Measurements from ENCODE around the gene LRRTM4.
"Not testable (repeated sequence)": the region's sequence is repeated elsewhere in the genome, so short reads cannot be mapped to it uniquely, and the experiment has no call there.

Gene LRRTM4

GRCh38 chr2:77128479-77128878 is 393.7 kb downstream of the LRRTM4 start:
- not testable (repeated sequence) for H3K27ac ChIP-seq (ENCODE audit: low read length); H3K9me3 ChIP-seq (ENCODE audit: control insufficient read depth in 2 of 2, low read length in 2 of 2); H3K27me3 ChIP-seq (ENCODE audit: control insufficient read depth in 1 of 2, insufficient read depth in 2 of 2, low read length in 2 of 2); H3K4me1 ChIP-seq (ENCODE audit: control insufficient read depth, insufficient read depth, low read length); H3K9ac ChIP-seq (ENCODE audit: low read length in 2 of 2); H3K4me3 ChIP-seq (ENCODE audit: low read length in 2 of 2); H3K36me3 ChIP-seq (ENCODE audit: control insufficient read depth in 2 of 2, insufficient read depth in 2 of 2, low read length in 2 of 2)

GRCh38 chr2:77127345-77127744 is 394.8 kb downstream of the LRRTM4 start:
- no peak overlapping the region for H3K27ac ChIP-seq (ENCODE audit: low read length)
- H3K9ac ChIP-seq (ENCODE audit: low read length in 2 of 2): no peak overlapping the region
- H3K27me3 ChIP-seq (ENCODE audit: control insufficient read depth in 1 of 2, insufficient read depth in 2 of 2, low read length in 2 of 2): no peaks in the 10 kb centered on the region
- no peaks in the 10 kb centered on the region for H3K9me3 ChIP-seq (ENCODE audit: control insufficient read depth in 2 of 2, low read length in 2 of 2)
- H3K4me3 ChIP-seq (ENCODE audit: low read length in 2 of 2): no peak overlapping the region
- no peaks in the 10 kb centered on the region for H3K36me3 ChIP-seq (ENCODE audit: control insufficient read depth in 2 of 2, insufficient read depth in 2 of 2, low read length in 2 of 2)
- H3K4me1 ChIP-seq (ENCODE audit: control insufficient read depth, insufficient read depth, low read length): no peaks in the 10 kb centered on the region

GRCh38 chr2:77121518-77121917 is 400.7 kb downstream of the LRRTM4 start:
- Histone ChIP-seq H3K9me3 (ENCODE audit: control insufficient read depth in 2 of 2, low read length in 2 of 2) (no peaks in the 10 kb centered on the region), H3K4me3 (ENCODE audit: low read length in 2 of 2) (no peak overlapping the region), H3K27me3 (ENCODE audit: control insufficient read depth in 1 of 2, insufficient read depth in 2 of 2, low read length in 2 of 2) (no peaks in the 10 kb centered on the region), H3K4me1 (ENCODE audit: control insufficient read depth, insufficient read depth, low read length) (no peaks in the 10 kb centered on the region), H3K36me3 (ENCODE audit: control insufficient read depth in 2 of 2, insufficient read depth in 2 of 2, low read length in 2 of 2) (no peaks in the 10 kb centered on the region), H3K27ac (ENCODE audit: low read length) (no peak overlapping the region), H3K9ac (ENCODE audit: low read length in 2 of 2) (no peak overlapping the region)

- H3K27me3 ChIP-seq (ENCODE audit: control insufficient read depth in 1 of 2, insufficient read depth in 2 of 2, low read length in 2 of 2): no peaks in the 10 kb centered on the region
- no peaks in the 10 kb centered on the region for H3K9me3 ChIP-seq (ENCODE audit: control insufficient read depth in 2 of 2, low read length in 2 of 2)
- no peaks in the 10 kb centered on the region for H3K36me3 ChIP-seq (ENCODE audit: control insufficient read depth in 2 of 2, insufficient read depth in 2 of 2, low read length in 2 of 2)
- no peaks in the 10 kb centered on the region for H3K4me1 ChIP-seq (ENCODE audit: control insufficient read depth, insufficient read depth, low read length)
- no peak overlapping the region for H3K4me3 ChIP-seq (ENCODE audit: low read length in 2 of 2)
- no peak overlapping the region for H3K27ac ChIP-seq (ENCODE audit: low read length)
- no peak overlapping the region for H3K9ac ChIP-seq (ENCODE audit: low read length in 2 of 2)
Measured at GRCh38 chr2:77119333-77119732, 402.8 kb downstream of the LRRTM4 start.

GRCh38 chr2:77108915-77109314 is 413.3 kb downstream of the LRRTM4 start:
- Histone ChIP-seq H3K27ac (ENCODE audit: low read length) (no peak overlapping the region), H3K4me1 (ENCODE audit: control insufficient read depth, insufficient read depth, low read length) (no peaks in the 10 kb centered on the region), H3K27me3 (ENCODE audit: control insufficient read depth in 1 of 2, insufficient read depth in 2 of 2, low read length in 2 of 2) (no peaks in the 10 kb centered on the region), H3K9ac (ENCODE audit: low read length in 2 of 2) (no peak overlapping the region), H3K4me3 (ENCODE audit: low read length in 2 of 2) (no peak overlapping the region), H3K9me3 (ENCODE audit: control insufficient read depth in 2 of 2, low read length in 2 of 2) (no peaks in the 10 kb centered on the region), H3K36me3 (ENCODE audit: control insufficient read depth in 2 of 2, insufficient read depth in 2 of 2, low read length in 2 of 2) (no peaks in the 10 kb centered on the region)

- H3K9me3 ChIP-seq (ENCODE audit: control insufficient read depth in 2 of 2, low read length in 2 of 2): no peaks in the 10 kb centered on the region
- H3K27me3 ChIP-seq (ENCODE audit: control insufficient read depth in 1 of 2, insufficient read depth in 2 of 2, low read length in 2 of 2): no peaks in the 10 kb centered on the region
- no peaks in the 10 kb centered on the region for H3K4me1 ChIP-seq (ENCODE audit: control insufficient read depth, insufficient read depth, low read length)
- no peak overlapping the region for H3K4me3 ChIP-seq (ENCODE audit: low read length in 2 of 2)
- no peak overlapping the region for H3K27ac ChIP-seq (ENCODE audit: low read length)
- no peaks in the 10 kb centered on the region for H3K36me3 ChIP-seq (ENCODE audit: control insufficient read depth in 2 of 2, insufficient read depth in 2 of 2, low read length in 2 of 2)
- H3K9ac ChIP-seq (ENCODE audit: low read length in 2 of 2): no peak overlapping the region
Measured at GRCh38 chr2:77105008-77105407, 417.2 kb downstream of the LRRTM4 start.

DNA sequence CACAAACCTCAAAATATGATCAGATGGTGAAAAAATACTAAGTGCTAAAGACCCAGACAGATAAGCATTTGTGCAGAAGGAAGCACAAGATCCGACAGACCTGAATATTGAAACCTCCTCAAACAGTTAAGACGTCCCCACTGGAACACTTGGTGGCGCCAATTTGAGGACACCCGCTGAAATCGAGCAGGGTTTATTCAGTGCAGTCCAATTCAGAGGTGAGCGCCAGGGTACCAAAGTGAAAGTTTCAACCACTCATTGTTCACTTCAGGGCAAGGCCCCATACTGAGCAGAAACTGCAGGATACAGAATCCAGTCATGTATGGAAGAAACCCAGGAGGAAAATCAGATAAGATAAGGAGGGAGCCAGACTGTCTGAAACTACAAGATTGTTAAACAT is 417.6 kb downstream of the LRRTM4 start:
- Histone ChIP-seq H3K27me3 (ENCODE audit: control insufficient read depth in 1 of 2, insufficient read depth in 2 of 2, low read length in 2 of 2) (no peaks in the 10 kb centered on the region), H3K9ac (ENCODE audit: low read length in 2 of 2) (no peak overlapping the region), H3K4me1 (ENCODE audit: control insufficient read depth, insufficient read depth, low read length) (no peaks in the 10 kb centered on the region), H3K27ac (ENCODE audit: low read length) (no peak overlapping the region), H3K4me3 (ENCODE audit: low read length in 2 of 2) (no peak overlapping the region), H3K36me3 (ENCODE audit: control insufficient read depth in 2 of 2, insufficient read depth in 2 of 2, low read length in 2 of 2) (no peaks in the 10 kb centered on the region), H3K9me3 (ENCODE audit: control insufficient read depth in 2 of 2, low read length in 2 of 2) (no peaks in the 10 kb centered on the region)

GRCh38 chr2:77102927-77103326 is 419.2 kb downstream of the LRRTM4 start:
- Histone ChIP-seq H3K27me3 (ENCODE audit: control insufficient read depth in 1 of 2, insufficient read depth in 2 of 2, low read length in 2 of 2) (no peaks in the 10 kb centered on the region), H3K27ac (ENCODE audit: low read length) (no peak overlapping the region)

DNA sequence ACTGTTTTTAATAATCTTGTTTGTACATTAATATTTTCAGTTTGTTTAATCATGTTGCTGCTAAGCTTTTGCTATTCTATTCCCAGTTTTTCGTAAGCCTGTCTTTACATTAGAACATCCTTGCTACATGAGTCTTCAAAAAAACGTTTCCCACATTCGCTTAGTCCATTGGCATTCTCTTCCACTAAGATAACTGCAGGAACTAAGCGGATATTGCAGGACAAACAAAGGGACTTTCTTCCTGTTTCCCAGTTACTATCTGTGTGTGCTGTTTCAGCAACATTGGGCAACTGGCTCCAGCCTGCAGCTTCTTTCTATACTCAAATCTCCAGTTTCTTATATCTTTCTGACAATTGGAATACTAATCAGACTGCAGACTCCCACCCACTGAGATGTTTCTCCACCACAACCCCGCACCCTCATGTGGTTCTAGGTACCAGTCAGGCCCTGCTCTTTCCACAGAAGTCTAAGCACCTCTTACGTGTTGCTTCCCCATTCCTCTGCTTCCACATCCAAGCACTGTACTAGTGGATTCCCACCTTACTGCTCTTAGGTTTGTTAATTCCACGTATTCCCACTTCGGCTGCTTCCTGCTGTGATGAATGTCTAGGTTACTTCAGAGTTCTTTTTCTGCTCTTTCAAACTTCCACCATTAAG is 420.3 kb downstream of the LRRTM4 start:
- Histone ChIP-seq H3K27ac (ENCODE audit: low read length) (no peak overlapping the region), H3K36me3 (ENCODE audit: control insufficient read depth in 2 of 2, insufficient read depth in 2 of 2, low read length in 2 of 2) (no peaks in the 10 kb centered on the region), H3K27me3 (ENCODE audit: control insufficient read depth in 1 of 2, insufficient read depth in 2 of 2, low read length in 2 of 2) (no peaks in the 10 kb centered on the region), H3K9me3 (ENCODE audit: control insufficient read depth in 2 of 2, low read length in 2 of 2) (no peaks in the 10 kb centered on the region), H3K9ac (ENCODE audit: low read length in 2 of 2) (no peak overlapping the region), H3K4me1 (ENCODE audit: control insufficient read depth, insufficient read depth, low read length) (no peaks in the 10 kb centered on the region), H3K4me3 (ENCODE audit: low read length in 2 of 2) (no peak overlapping the region)

More at GRCh38 chr2:77102927-77103326, 419.2 kb downstream of the LRRTM4 start:
- Histone ChIP-seq H3K9ac (ENCODE audit: low read length in 2 of 2) (no peak overlapping the region), H3K4me1 (ENCODE audit: control insufficient read depth, insufficient read depth, low read length) (no peaks in the 10 kb centered on the region), H3K36me3 (ENCODE audit: control insufficient read depth in 2 of 2, insufficient read depth in 2 of 2, low read length in 2 of 2) (no peaks in the 10 kb centered on the region), H3K4me3 (ENCODE audit: low read length in 2 of 2) (no peak overlapping the region), H3K9me3 (ENCODE audit: control insufficient read depth in 2 of 2, low read length in 2 of 2) (no peaks in the 10 kb centered on the region)

GRCh38 chr2:77099961-77100360 is 422.2 kb downstream of the LRRTM4 start:
- no peaks in the 10 kb centered on the region for H3K36me3 ChIP-seq (ENCODE audit: control insufficient read depth in 2 of 2, insufficient read depth in 2 of 2, low read length in 2 of 2)
- no peaks in the 10 kb centered on the region for H3K27me3 ChIP-seq (ENCODE audit: control insufficient read depth in 1 of 2, insufficient read depth in 2 of 2, low read length in 2 of 2)
- no peak overlapping the region for H3K27ac ChIP-seq (ENCODE audit: low read length)
- H3K9ac ChIP-seq (ENCODE audit: low read length in 2 of 2): no peak overlapping the region
- H3K4me1 ChIP-seq (ENCODE audit: control insufficient read depth, insufficient read depth, low read length): no peaks in the 10 kb centered on the region
- H3K4me3 ChIP-seq (ENCODE audit: low read length in 2 of 2): no peak overlapping the region
- no peaks in the 10 kb centered on the region for H3K9me3 ChIP-seq (ENCODE audit: control insufficient read depth in 2 of 2, low read length in 2 of 2)

GRCh38 chr2:77095525-77095924 is 426.7 kb downstream of the LRRTM4 start:
- not testable (repeated sequence) for H3K36me3 ChIP-seq (ENCODE audit: control insufficient read depth in 2 of 2, insufficient read depth in 2 of 2, low read length in 2 of 2); H3K4me1 ChIP-seq (ENCODE audit: control insufficient read depth, insufficient read depth, low read length); H3K4me3 ChIP-seq (ENCODE audit: low read length in 2 of 2); H3K9me3 ChIP-seq (ENCODE audit: control insufficient read depth in 2 of 2, low read length in 2 of 2); H3K27ac ChIP-seq (ENCODE audit: low read length); H3K9ac ChIP-seq (ENCODE audit: low read length in 2 of 2); H3K27me3 ChIP-seq (ENCODE audit: control insufficient read depth in 1 of 2, insufficient read depth in 2 of 2, low read length in 2 of 2)

Data from stomach smooth muscle (tissue), 2 donors.